ENCODE results near the gene NANP.
"Not testable (repeated sequence)": the region's sequence is repeated elsewhere in the genome, so short reads cannot be mapped to it uniquely, and the experiment has no call there.

- not testable (repeated sequence) for TF ChIP-seq ZFX (IDR thresholded peaks at IDR 0.05; ENCODE audit: borderline replicate concordance); CTCF (IDR thresholded peaks at IDR 0.05)
Observed at GRCh38 chr20:25583607-25584006, 40.2 kb downstream of the NANP start.

All from 22Rv1 (cell line).